Astrocyte of the spinal cord (primary cell): ENCODE measurements around the gene TAS2R50.

ENCODE experiments used
- DNase-seq: peaks from one replicate; pipeline ENCODE4 v3.0.0; 2011; ENCODE audit warnings: low read depth, low spot score
- H3K4me3 ChIP-seq: 2 replicates; pipeline ENCODE4 v1.5.1; 2011; ENCODE audit warnings: low read depth, mild to moderate bottlenecking, low read length, moderate library complexity
- CTCF ChIP-seq: IDR thresholded peaks from 2 replicates; pipeline ENCODE4 v1.5.1; 2012; ENCODE audit warnings: low read depth, mild to moderate bottlenecking, low read length, inconsistent platforms
- in situ Hi-C: cut with HindIII; loops from 2 replicates; pipeline ENCODE4 v1.10.0; 2017; ENCODE audit warnings: low sequenced_read_pairs

Gene TAS2R50

DNA sequence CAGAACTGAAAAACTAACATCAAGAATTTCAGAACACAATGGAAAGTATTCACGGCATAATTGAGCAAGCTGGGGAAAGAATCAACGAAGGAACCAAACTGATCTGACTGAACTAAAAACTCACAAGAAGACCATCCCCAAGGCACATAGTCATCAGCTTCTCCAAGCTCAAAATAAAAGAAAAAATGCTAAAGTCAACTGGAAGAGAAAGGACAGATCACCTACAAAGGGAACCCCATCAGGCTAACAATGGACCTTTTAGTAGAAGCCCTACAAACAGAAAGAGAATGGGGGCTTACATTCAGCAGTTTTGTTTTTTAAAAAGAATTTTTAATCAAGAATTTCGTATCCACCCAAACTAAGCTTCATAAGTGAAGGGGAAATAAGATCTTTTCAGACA, 11.7 kb downstream of the TAS2R50 start:
- TF ChIP-seq CTCF: no peak
- H3K4me3 ChIP-seq: no peak overlapping the region
- DNase-seq: no peak
- in situ Hi-C loops: no loop called here

DNA sequence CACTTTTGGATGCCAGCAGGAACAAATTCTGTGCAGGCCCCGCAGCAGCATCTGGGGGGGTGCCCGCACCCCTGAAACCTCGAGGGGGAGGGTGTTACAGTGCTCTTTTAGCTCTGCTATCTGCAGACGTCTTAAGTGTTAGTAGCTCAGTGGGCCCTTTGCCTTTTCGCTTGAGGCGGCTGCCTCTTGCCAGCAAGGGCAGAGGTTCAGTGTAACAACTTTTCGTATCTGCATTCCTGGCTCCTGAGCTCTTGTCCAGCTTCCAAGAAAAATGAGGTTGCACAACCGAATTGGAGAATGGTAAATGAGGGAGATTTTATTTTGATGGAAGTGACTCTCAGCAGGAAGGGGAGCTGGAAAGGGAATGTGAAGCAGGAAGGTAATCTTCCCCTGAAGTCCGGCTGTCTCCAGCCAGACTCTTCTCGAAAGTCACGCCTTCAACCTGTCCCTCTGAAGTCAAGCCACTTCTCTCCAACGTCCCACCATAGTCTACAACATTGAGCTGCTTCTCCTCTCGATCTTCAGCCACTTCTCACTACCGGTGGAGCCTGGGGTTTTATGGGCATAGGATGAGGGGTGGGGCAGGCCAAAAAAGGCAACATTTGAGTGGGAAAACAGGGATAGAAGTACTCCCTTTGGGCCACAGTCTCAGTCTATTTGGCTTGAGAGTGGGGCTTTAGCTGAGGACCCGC, 17.8 kb downstream of the TAS2R50 start:
- in situ Hi-C loops: no loop called here
- no peak for TF ChIP-seq CTCF
- H3K4me3 ChIP-seq: no peak overlapping the region
- DNase-seq: peak; percentile 73

DNA sequence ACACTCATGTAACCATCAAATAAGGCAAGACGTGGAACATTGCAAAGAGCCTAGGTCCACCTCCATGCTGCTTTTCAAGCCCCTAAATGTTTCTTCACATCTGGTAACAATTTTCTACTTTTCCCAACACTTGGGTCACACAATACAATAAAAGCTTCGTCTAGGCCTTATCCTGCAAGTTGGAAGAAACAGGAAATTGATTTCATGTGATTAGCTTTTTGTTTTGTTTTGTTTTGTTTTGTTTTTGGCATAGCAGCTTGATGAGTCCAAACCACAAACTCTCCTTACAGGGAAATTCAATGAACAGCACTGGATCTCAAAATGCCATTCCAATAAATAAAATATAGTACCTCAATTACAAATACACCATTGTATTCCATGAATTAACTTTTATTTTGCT, 19.3 kb downstream of the TAS2R50 start:
- in situ Hi-C loops: no loop called here
- DNase-seq: peak; percentile 66
- no peak overlapping the region for H3K4me3 ChIP-seq
- TF ChIP-seq CTCF: no peak

GRCh38 chr12:10966314-10966713, 20.4 kb downstream of the TAS2R50 start:
- no peak for DNase-seq
- TF ChIP-seq CTCF: no peak
- in situ Hi-C loops: no loop called here
- H3K4me3 ChIP-seq: no peak overlapping the region

DNA sequence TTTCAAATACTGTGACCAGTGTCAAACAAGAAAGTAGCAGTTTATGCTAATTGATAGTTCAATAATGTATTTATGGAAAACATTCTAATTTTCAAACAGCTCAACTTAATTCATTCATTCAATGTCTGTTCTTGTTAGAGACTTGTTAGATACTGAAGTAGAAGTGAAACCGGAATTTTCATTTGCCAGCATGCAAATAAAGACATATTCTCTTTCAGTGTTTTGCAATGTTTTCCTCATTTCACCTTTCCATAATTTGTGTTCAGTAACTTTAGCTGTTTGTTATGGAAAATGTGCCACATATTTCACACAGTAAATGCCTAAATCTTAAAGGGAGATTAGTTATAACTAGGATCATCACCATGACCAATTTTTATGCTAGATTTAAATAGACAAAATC, 21.2 kb downstream of the TAS2R50 start:
- TF ChIP-seq CTCF: no peak
- in situ Hi-C loops: no loop called here
- no peak for DNase-seq
- H3K4me3 ChIP-seq: no peak overlapping the region

GRCh38 chr12:10960211-10960610, 26.5 kb downstream of the TAS2R50 start:
- in situ Hi-C loops: no loop called here
- no peak for DNase-seq
- TF ChIP-seq CTCF: no peak
- no peak overlapping the region for H3K4me3 ChIP-seq
